IMR-90 (cell line): ENCODE measurements around the gene SAMM50. TPM values are rescaled to one million over a fixed set of nuclear protein-coding genes. Genes with fewer than 3 reads are reported as not detected.

ENCODE experiments used
- ATAC-seq: fragments of 200-7000 bp; cut with Tn5 transposase; 2 replicates; pipeline ENCODE4 v1.9.1; 2020; ENCODE audit warnings: low read depth, mild to moderate bottlenecking, moderate library complexity
- BruUV-seq: library from RNA; stranded (reverse); fragments of 400-500 nt; replicated peaks from 2 replicates; lab custom pipeline; 2021; lab: Mats Ljungman, UMichigan
- CTCF ChIA-PET: fragments of 300-600 bp; formaldehyde crosslinking; extraction: SDS; loops from one replicate; lab custom pipeline; 2021; ENCODE audit warnings: antibody characterized with exemption; lab: Yijun Ruan, JAX
- POLR2A ChIA-PET: fragments of 300-600 bp; sonication (Branson Sonifier 250); formaldehyde crosslinking; loops from one replicate; lab custom pipeline; 2022; ENCODE audit warnings: antibody characterized with exemption; ENCODE audit not compliant: unreplicated experiment; lab: Charles Lee
- DNase-seq: peaks from one replicate; pipeline ENCODE4 v3.0.0; 2013
- H2AFZ ChIP-seq: replicated peaks from 2 replicates; pipeline ENCODE3; 2013; ENCODE audit warnings: low read length, mild to moderate bottlenecking; ENCODE audit not compliant: poor library complexity
- H2AK5ac ChIP-seq: 2 replicates; pipeline ENCODE4 v1.6.1; 2013; ENCODE audit warnings: low read depth, low read length, inconsistent platforms
- H2AK9ac ChIP-seq: replicated peaks from 2 replicates; pipeline ENCODE3; 2013; ENCODE audit warnings: mild to moderate bottlenecking, low read depth, low read length, moderate library complexity; ENCODE audit not compliant: poor library complexity
- H2BK120ac ChIP-seq: 2 replicates; pipeline ENCODE4 v1.6.1; 2013; ENCODE audit warnings: low read depth, low read length, inconsistent platforms
- H2BK15ac ChIP-seq: 3 replicates; pipeline ENCODE4 v1.6.1; 2013; ENCODE audit warnings: low read depth, low read length, inconsistent platforms
- H2BK20ac ChIP-seq: 2 replicates; pipeline ENCODE4 v1.6.1; 2013; ENCODE audit warnings: low read depth, mild to moderate bottlenecking, inconsistent platforms, low read length, moderate library complexity
- H2BK5ac ChIP-seq: 2 replicates; pipeline ENCODE4 v1.6.1; 2013; ENCODE audit warnings: mild to moderate bottlenecking, low read depth, low read length, inconsistent platforms; ENCODE audit not compliant: poor library complexity, severe bottlenecking
- H3K14ac ChIP-seq: replicated peaks from 2 replicates; pipeline ENCODE4 v1.6.1; 2013; ENCODE audit warnings: low read depth, low read length, inconsistent platforms
- H3K18ac ChIP-seq: 2 replicates; pipeline ENCODE4 v1.6.1; 2013; ENCODE audit warnings: low read depth, low read length, control low read depth
- H3K23ac ChIP-seq: 2 replicates; pipeline ENCODE4 v1.6.1; 2013; ENCODE audit warnings: low read depth, low read length, inconsistent platforms
- H3K27ac ChIP-seq: 2 replicates; pipeline ENCODE4 v1.5.1; 2013; ENCODE audit warnings: mild to moderate bottlenecking, control low read depth, low read length; ENCODE audit not compliant: insufficient read depth
- H3K27me3 ChIP-seq: 2 replicates; pipeline ENCODE4 v1.6.1; 2013; ENCODE audit warnings: low read length; ENCODE audit not compliant: control insufficient read depth, insufficient read depth
- H3K36me3 ChIP-seq: 2 replicates; pipeline ENCODE4 v1.6.1; 2013; ENCODE audit warnings: low read length, mixed read lengths; ENCODE audit not compliant: control insufficient read depth, insufficient read depth
- H3K4ac ChIP-seq: 2 replicates; pipeline ENCODE4 v1.6.1; 2013; ENCODE audit warnings: low read depth, low read length, inconsistent platforms
- H3K4me1 ChIP-seq: 2 replicates; pipeline ENCODE4 v1.6.1; 2013; ENCODE audit warnings: low read length, mixed read lengths; ENCODE audit not compliant: control insufficient read depth, insufficient read depth
- H3K4me2 ChIP-seq: 2 replicates; pipeline ENCODE4 v1.6.1; 2013; ENCODE audit warnings: low read depth, mild to moderate bottlenecking, control low read depth, low read length, moderate library complexity
- H3K4me3 ChIP-seq: 2 replicates; pipeline ENCODE4 v1.5.1; 2013; ENCODE audit warnings: low read depth, mild to moderate bottlenecking, control low read depth, low read length, moderate library complexity; ENCODE audit not compliant: insufficient read depth
- H3K56ac ChIP-seq: 2 replicates; pipeline ENCODE4 v1.6.1; 2013; ENCODE audit warnings: low read length, inconsistent platforms; ENCODE audit not compliant: insufficient read depth; ENCODE audit errors: extremely low read depth
- H3K79me1 ChIP-seq, 2 experiments: 2 replicates each; pipeline ENCODE4 v1.6.1; 2013; ENCODE audit warnings: low read length in 2 of 2, inconsistent platforms in 1 of 2, low read depth in 1 of 2
- H3K9ac ChIP-seq: 2 replicates; pipeline ENCODE4 v1.6.1; 2013; ENCODE audit warnings: low read depth, low read length, control low read depth
- H3K9me1 ChIP-seq: 2 replicates; pipeline ENCODE4 v1.6.1; 2013; ENCODE audit warnings: low read length, inconsistent platforms; ENCODE audit not compliant: insufficient read depth
- H3K9me3 ChIP-seq: 2 replicates; pipeline ENCODE4 v1.6.1; 2013; ENCODE audit warnings: low read length; ENCODE audit not compliant: control insufficient read depth, insufficient read depth
- H4K20me1 ChIP-seq: 2 replicates; pipeline ENCODE4 v1.6.1; 2013; ENCODE audit warnings: low read length, inconsistent platforms; ENCODE audit not compliant: insufficient read depth
- H4K5ac ChIP-seq: 2 replicates; pipeline ENCODE4 v1.6.1; 2013; ENCODE audit warnings: mild to moderate bottlenecking, low read depth, low read length, control low read depth
- H4K8ac ChIP-seq, 2 experiments: 2 replicates each; pipeline ENCODE4 v1.6.1; 2013; ENCODE audit warnings: low read depth in 2 of 2, low read length in 2 of 2, control low read depth in 1 of 2, inconsistent platforms in 1 of 2
- H4K91ac ChIP-seq: 2 replicates; pipeline ENCODE4 v1.6.1; 2013; ENCODE audit warnings: low read depth, low read length, inconsistent platforms; ENCODE audit not compliant: insufficient read depth
- BHLHE40 ChIP-seq: fragments of 150-350 bp; IDR thresholded peaks from 2 replicates; pipeline ENCODE4 v1.6.1; 2016; ENCODE audit warnings: mild to moderate bottlenecking, low read depth, low read length
- CTCF ChIP-seq: conservative IDR thresholded peaks from 2 replicates; pipeline ENCODE4 v1.5.1; 2012; ENCODE audit warnings: mild to moderate bottlenecking, low read depth, low read length, improper control_type of control experiment
- ELK1 ChIP-seq: fragments of 150-350 bp; IDR thresholded peaks from 2 replicates; pipeline ENCODE4 v1.6.1; 2016; ENCODE audit warnings: low read depth, mild to moderate bottlenecking, low read length, moderate library complexity, borderline replicate concordance
- FOS ChIP-seq: fragments of 150-350 bp; IDR thresholded peaks from 2 replicates; pipeline ENCODE4 v1.6.1; 2016; ENCODE audit warnings: low read depth, low read length
- MAZ ChIP-seq: IDR thresholded peaks from 2 replicates; pipeline ENCODE4 v1.6.1; 2012; ENCODE audit warnings: low read depth, mild to moderate bottlenecking, low read length, improper control_type of control experiment, moderate library complexity, borderline replicate concordance
- NFE2L2 ChIP-seq: fragments of 150-350 bp; IDR thresholded peaks from 2 replicates; pipeline ENCODE4 v1.6.1; 2016; ENCODE audit warnings: low read depth, mild to moderate bottlenecking, low read length
- RAD21 ChIP-seq: IDR thresholded peaks from 2 replicates; pipeline ENCODE4 v1.6.1; 2012; ENCODE audit warnings: low read length, improper control_type of control experiment
- RFX5 ChIP-seq: IDR thresholded peaks from 2 replicates; pipeline ENCODE4 v1.8.0; 2012; ENCODE audit warnings: low read depth, mild to moderate bottlenecking, low read length, moderate library complexity
- USF2 ChIP-seq: fragments of 150-350 bp; IDR thresholded peaks from 2 replicates; pipeline ENCODE4 v1.6.1; 2017; ENCODE audit warnings: mild to moderate bottlenecking, antibody characterized with exemption, low read length, low read depth
- WGBS, 2 experiments: methylation state at CpG; one replicate each; pipeline versions ENCODE4 v1.1.5 to v1.1.7; 2013; ENCODE audit warnings: missing lambda C conversion rate in 2 of 2; ENCODE audit not compliant: insufficient read length in 1 of 2; ENCODE audit errors: extremely low coverage in 2 of 2; 5-methylcytosine and 5-hydroxymethylcytosine counted together
- dilution Hi-C: fragments of 300-500 bp; cut with HindIII; formaldehyde crosslinking; loops from one replicate; pipeline ENCODE4 v1.14.3; 2018; ENCODE audit warnings: low sequenced_read_pairs; ENCODE audit not compliant: unreplicated experiment
- in situ Hi-C: fragments of 300-500 bp; cut with MboI; formaldehyde crosslinking; loops from 3 replicates; pipeline ENCODE4 v1.14.3; 2019; ENCODE audit warnings: low sequenced_read_pairs, inconsistent platforms, mixed read lengths
- intact Hi-C: fragments of 100-400 bp; cut with micrococcal nuclease; formaldehyde crosslinking; loops from 2 replicates; pipeline ENCODE4 v1.10.0; 2022
- polyA plus RNA-seq, 3 experiments: library from polyadenylated mRNA; depleted of rRNA; stranded (reverse); fragments of >200 nt; gene quantifications; 2 replicates each; pipeline ENCODE4 v1.2.3, GENCODE V29; 2012; ENCODE audit warnings: low replicate concordance in 1 of 3
- total RNA-seq: library from RNA; depleted of rRNA; stranded (reverse); fragments of >200 nt; gene quantifications from 2 replicates; pipeline ENCODE4 v1.2.3, GENCODE V29; 2012

SAMM50 gene
- total and polyA plus RNA-seq, 2 of the 4 experiments (the other 2 are of a cell fraction), result 40.6 to 43.7 TPM

GRCh38 chr22:43996981-43997265 is 41.7 kb downstream of the SAMM50 start:
- DNase-seq (no peak), ATAC-seq (no peak)
- TF ChIP-seq RFX5 (no peak), NFE2L2 (no peak), USF2 (no peak), FOS (no peak), ELK1 (no peak), BHLHE40 (no peak), RAD21 (no peak), MAZ (no peak), CTCF (no peak)
- Histone ChIP-seq H2AK9ac (no peak overlapping the region), H3K27ac (no peak overlapping the region), H4K5ac (no peak overlapping the region), H3K27me3 (no peaks in the 10 kb centered on the region), H4K20me1 (peaks cover 15% of the 10 kb centered on the region), H3K14ac (no peak overlapping the region), H2BK5ac (no peak overlapping the region), H4K8ac (no peak overlapping the region), H3K4me1 (peaks cover 7% of the 10 kb centered on the region; the same call in 1 of the 2 replicates), H3K4ac (no peak overlapping the region), H2BK15ac (no peak overlapping the region), H3K9me1 (no peaks in the 10 kb centered on the region), H3K56ac (no peak overlapping the region), H2BK20ac (no peak overlapping the region), H2AFZ (no peak overlapping the region), H3K23ac (no peak overlapping the region), H3K4me2 (no peak overlapping the region), H3K9ac (no peak overlapping the region), H4K91ac (no peak overlapping the region), H3K79me1 (peaks cover 0 to 15% of the 10 kb centered on the region in 2 experiments; a peak in 2 of 4 replicates), H3K18ac (no peak overlapping the region), H3K36me3 (peaks cover 48% of the 10 kb centered on the region), H2AK5ac (no peak overlapping the region), H3K9me3 (no peaks in the 10 kb centered on the region), H2BK120ac (no peak overlapping the region), H3K4me3 (no peak overlapping the region)
- WGBS, 2 experiments, result 60% methylated on average over 1 of the region's 8 CpGs; no CpG with 5 or more reads in 1 of the 2 experiments
- no TSS peak for BruUV-seq
- intact Hi-C loops (no loop called here), in situ Hi-C loops (loop anchor here (5.0 to 10.0 kb wide), 3 partner anchors 80 to 630 kb away; no protein-coding TSS in a partner anchor), dilution Hi-C loops (no loop called here)
- POLR2A ChIA-PET, result no interaction called here
- CTCF ChIA-PET, result no interaction called here
